ENCODE results near the gene SEMA3E. TPM values are rescaled to one million over a fixed set of nuclear protein-coding genes. Genes with fewer than 3 reads are reported as not detected.

SEMA3E gene
- total and polyA plus RNA-seq, 4 donors: 1.0 to 23.5 (median 3.1) TPM

- TF ChIP-seq CTCF (IDR thresholded peaks at IDR 0.05; ENCODE audit: control extremely low read depth, extremely low read depth): no peak
- no peak overlapping the region for H3K27ac ChIP-seq (ENCODE audit: low read depth in 1 of 2, low read length in 1 of 2)
- H3K27me3 ChIP-seq (ENCODE audit: control insufficient read depth in 3 of 3, insufficient read depth in 3 of 3, low read length in 2 of 3): no peaks in the 10 kb centered on the region
- no peak overlapping the region for H3K4me3 ChIP-seq
- H3K36me3 ChIP-seq (ENCODE audit: control insufficient read depth in 4 of 4, insufficient read depth in 4 of 4, low read length in 4 of 4): no peaks in the 10 kb centered on the region
- no peaks in the 10 kb centered on the region for H3K9me3 ChIP-seq (ENCODE audit: control insufficient read depth in 4 of 4, insufficient read depth in 3 of 4, low read length in 3 of 4)
- H3K9ac ChIP-seq (ENCODE audit: insufficient read depth in 1 of 2, low read length in 2 of 2): no peak overlapping the region
- ATAC-seq (ENCODE audit: insufficient read depth, low FRiP score) (no peak), DNase-seq (no peak)
- WGBS, 2 donors: 87 to 96% methylated on average over 4 of the region's 4 CpGs
- peaks cover 0 to 12% (median 0%) of the 10 kb centered on the region in 5 donors for H3K4me1 ChIP-seq (ENCODE audit: control insufficient read depth in 5 of 5, insufficient read depth in 5 of 5, low read length in 5 of 5)
These were observed 60.2 kb downstream of the SEMA3E start for GRCh38 chr7:83588602-83589240.

GRCh38 chr7:83586281-83586680 lies 62.7 kb downstream of the SEMA3E start:
- Histone ChIP-seq H3K4me3 (no peak overlapping the region), H3K27ac (ENCODE audit: low read depth in 1 of 2, low read length in 1 of 2) (no peak overlapping the region), H3K9ac (ENCODE audit: insufficient read depth in 1 of 2, low read length in 2 of 2) (peak overlapping the region in 1 of 2 donors; percentile 5), H3K9me3 (ENCODE audit: control insufficient read depth in 4 of 4, insufficient read depth in 3 of 4, low read length in 3 of 4) (no peaks in the 10 kb centered on the region), H3K36me3 (ENCODE audit: control insufficient read depth in 4 of 4, insufficient read depth in 4 of 4, low read length in 4 of 4) (no peaks in the 10 kb centered on the region), H3K4me1 (ENCODE audit: control insufficient read depth in 5 of 5, insufficient read depth in 5 of 5, low read length in 5 of 5) (peaks cover 0 to 12% (median 0%) of the 10 kb centered on the region in 5 donors), H3K27me3 (ENCODE audit: control insufficient read depth in 3 of 3, insufficient read depth in 3 of 3, low read length in 2 of 3) (no peaks in the 10 kb centered on the region)
- ATAC-seq (ENCODE audit: insufficient read depth, low FRiP score) (no peak), DNase-seq (peak; percentile 13 to 68 (median 65))
- no peak for TF ChIP-seq CTCF (IDR thresholded peaks at IDR 0.05; ENCODE audit: control extremely low read depth, extremely low read depth)
- 51 to 70% methylated on average over 1 of the region's 1 CpG for WGBS, 2 donors

GRCh38 chr7:83581667-83582435 lies 67.1 kb downstream of the SEMA3E start:
- no peak overlapping the region for H3K4me3 ChIP-seq
- no peaks in the 10 kb centered on the region for H3K36me3 ChIP-seq (ENCODE audit: control insufficient read depth in 4 of 4, insufficient read depth in 4 of 4, low read length in 4 of 4)
- H3K27me3 ChIP-seq (ENCODE audit: control insufficient read depth in 3 of 3, insufficient read depth in 3 of 3, low read length in 2 of 3): no peaks in the 10 kb centered on the region
- no peak for TF ChIP-seq CTCF (IDR thresholded peaks at IDR 0.05; ENCODE audit: control extremely low read depth, extremely low read depth)
- 84% methylated on average over 3 of the region's 3 CpGs for WGBS, 2 donors
- H3K9ac ChIP-seq (ENCODE audit: insufficient read depth in 1 of 2, low read length in 2 of 2): no peak overlapping the region
- no peak for DNase-seq
- no peaks in the 10 kb centered on the region for H3K9me3 ChIP-seq (ENCODE audit: control insufficient read depth in 4 of 4, insufficient read depth in 3 of 4, low read length in 3 of 4)
- ATAC-seq (ENCODE audit: insufficient read depth, low FRiP score): no peak
- H3K4me1 ChIP-seq (ENCODE audit: control insufficient read depth in 5 of 5, insufficient read depth in 5 of 5, low read length in 5 of 5): peaks cover 0 to 11% (median 0%) of the 10 kb centered on the region in 5 donors
- H3K27ac ChIP-seq (ENCODE audit: low read depth in 1 of 2, low read length in 1 of 2): no peak overlapping the region

Measured in lung (tissue), 12 donors.